Measurements from ENCODE around the gene IAPP. TPM values are rescaled to one million over a fixed set of nuclear protein-coding genes. Genes with fewer than 3 reads are reported as not detected.
A peak's percentile ranks its signal among the peaks of the same experiment; 100 is the strongest.
"Not testable (repeated sequence)": the region's sequence is repeated elsewhere in the genome, so short reads cannot be mapped to it uniquely, and the experiment has no call there.

Gene IAPP
- polyA plus RNA-seq, 6 donors from 2014 or later: not detected

GRCh38 chr12:21346542-21347205 lies 26.0 kb upstream of the IAPP start:
- Mint-ChIP-seq H3K4me1 (no peaks in the 10 kb centered on the region), H3K36me3 (no peaks in the 10 kb centered on the region), H3K27me3 (no peaks in the 10 kb centered on the region), H3K4me3 (no peak overlapping the region), H3K9me3 (no peaks in the 10 kb centered on the region), H3K27ac (no peak overlapping the region)
- no peak for ATAC-seq (ENCODE audit: low read depth in 2 of 2)
- DNase-seq: no peak

DNA sequence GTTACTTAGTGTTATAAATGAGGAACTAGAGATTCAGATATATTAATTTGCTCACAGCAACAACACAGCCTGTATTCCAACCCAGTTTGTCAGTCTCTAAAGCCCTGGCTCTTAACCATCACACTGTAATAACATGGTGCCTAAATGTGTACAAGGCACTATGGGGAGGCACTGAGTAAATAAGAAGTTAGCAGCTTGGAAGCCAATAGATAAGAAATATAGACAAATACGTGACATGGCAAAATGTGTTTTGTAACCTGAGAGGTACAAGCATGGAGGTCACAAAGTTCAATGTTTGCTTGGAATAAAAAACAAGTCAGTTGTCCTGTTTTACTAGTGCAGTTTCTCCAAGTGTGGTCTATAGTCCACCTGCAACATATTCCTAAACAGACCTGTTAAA lies 21.7 kb upstream of the IAPP start:
- DNase-seq (no peak), ATAC-seq (ENCODE audit: low read depth in 2 of 2) (no peak)
- Mint-ChIP-seq H3K9me3 (no peaks in the 10 kb centered on the region), H3K27ac (no peak overlapping the region), H3K36me3 (no peaks in the 10 kb centered on the region), H3K27me3 (peaks cover 0 to 19% (median 14%) of the 10 kb centered on the region in 3 donors), H3K4me1 (no peaks in the 10 kb centered on the region), H3K4me3 (no peak overlapping the region)

DNA sequence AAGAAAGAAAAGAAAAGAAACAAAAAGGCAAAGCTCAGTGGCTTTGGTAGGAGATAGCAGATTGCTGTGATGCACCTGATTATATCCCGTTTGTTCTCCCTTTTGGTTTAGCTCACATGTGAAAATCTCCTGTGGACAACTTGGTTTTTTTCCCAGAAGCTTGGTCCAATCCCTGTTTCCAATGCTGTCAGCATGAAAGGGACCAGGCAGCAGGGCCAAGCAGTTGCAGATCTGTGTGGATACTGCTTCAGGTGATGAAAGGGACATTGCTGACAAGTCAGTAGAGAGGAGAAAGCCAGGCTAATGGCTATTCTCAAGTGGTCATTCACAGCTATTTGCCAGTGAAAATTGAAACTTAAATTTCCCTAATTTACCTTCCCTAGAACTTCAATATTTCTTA lies 19.2 kb upstream of the IAPP start:
- no peak for DNase-seq
- Mint-ChIP-seq H3K4me1 (no peaks in the 10 kb centered on the region), H3K9me3 (no peaks in the 10 kb centered on the region), H3K4me3 (no peak overlapping the region), H3K27ac (no peak overlapping the region), H3K27me3 (peaks cover 0 to 19% (median 18%) of the 10 kb centered on the region in 3 donors), H3K36me3 (no peaks in the 10 kb centered on the region)
- no peak for ATAC-seq (ENCODE audit: low read depth in 2 of 2)

- DNase-seq: no peak
- Mint-ChIP-seq H3K36me3 (no peaks in the 10 kb centered on the region), H3K27ac (no peak overlapping the region), H3K4me1 (no peaks in the 10 kb centered on the region), H3K27me3 (peaks cover 0 to 19% (median 18%) of the 10 kb centered on the region in 3 donors), H3K4me3 (no peak overlapping the region), H3K9me3 (no peaks in the 10 kb centered on the region)
- no peak for ATAC-seq (ENCODE audit: low read depth in 2 of 2)
Measured at GRCh38 chr12:21353948-21354347, 18.8 kb upstream of the IAPP start.

GRCh38 chr12:21354641-21355040 lies 18.1 kb upstream of the IAPP start:
- Mint-ChIP-seq H3K4me3 (no peak overlapping the region), H3K27me3 (peaks cover 0 to 19% (median 18%) of the 10 kb centered on the region in 3 donors), H3K4me1 (no peaks in the 10 kb centered on the region), H3K36me3 (no peaks in the 10 kb centered on the region), H3K27ac (no peak overlapping the region), H3K9me3 (peaks cover 0 to under 1% (median 0%) of the 10 kb centered on the region in 7 donors)
- ATAC-seq (ENCODE audit: low read depth in 2 of 2) (no peak), DNase-seq (no peak)

GRCh38 chr12:21360632-21361031 lies 12.1 kb upstream of the IAPP start:
- H3K4me3 Mint-ChIP-seq; DNase-seq; H3K36me3 Mint-ChIP-seq; H3K27me3 Mint-ChIP-seq; H3K4me1 Mint-ChIP-seq; H3K27ac Mint-ChIP-seq; ATAC-seq (ENCODE audit: low read depth in 2 of 2): not testable (repeated sequence)
- peaks cover 0 to 15% (median 8%) of the 10 kb centered on the region in 7 donors for H3K9me3 Mint-ChIP-seq

DNA sequence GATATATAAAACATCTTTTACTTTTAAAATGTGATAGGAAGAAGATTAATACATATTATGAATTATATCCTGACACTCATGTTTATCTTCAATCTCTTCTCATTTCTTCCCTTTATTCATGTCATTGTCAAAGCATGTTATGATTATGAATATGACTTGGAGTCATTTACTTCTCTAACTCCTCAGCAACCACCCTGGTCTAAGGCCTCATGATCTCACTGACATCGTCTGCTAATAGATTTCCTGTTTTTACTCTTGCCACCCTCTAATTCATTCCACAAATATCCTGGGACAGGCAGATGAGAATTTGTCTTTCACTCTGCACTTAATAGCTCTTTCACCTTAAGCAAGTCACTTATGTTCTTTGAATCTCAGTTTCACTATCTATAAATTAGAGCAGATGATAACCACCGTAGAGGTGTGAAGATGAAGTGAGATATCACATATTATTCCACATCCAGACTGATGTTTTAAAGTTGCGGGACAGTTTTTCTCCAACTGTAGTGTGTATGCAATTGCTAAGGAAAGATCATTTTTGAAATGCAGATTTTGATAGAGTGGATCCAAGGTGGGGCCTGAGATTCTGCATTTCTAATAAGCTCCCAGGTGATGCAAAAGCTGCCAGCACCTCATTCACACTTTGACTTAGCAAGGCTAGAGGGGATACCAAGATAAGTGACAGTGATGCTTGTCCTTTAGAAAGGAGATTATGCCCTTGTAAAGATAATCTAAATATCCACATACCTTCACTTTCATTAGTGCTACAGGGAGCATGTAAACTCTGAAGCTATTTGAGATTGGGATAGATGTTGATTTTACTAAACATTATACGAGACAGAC lies 3.3 kb upstream of the IAPP start:
- DNase-seq: no peak
- Mint-ChIP-seq H3K4me3 (no peak overlapping the region), H3K9me3 (peaks cover 0 to 5% (median 3%) of the 10 kb centered on the region in 7 donors), H3K27me3 (no peaks in the 10 kb centered on the region), H3K36me3 (no peaks in the 10 kb centered on the region), H3K27ac (no peak overlapping the region), H3K4me1 (no peaks in the 10 kb centered on the region)
- ATAC-seq (ENCODE audit: low read depth in 2 of 2): no peak

GRCh38 chr12:21370845-21371449 lies 1.8 kb upstream of the IAPP start:
- no peak overlapping the region for H3K4me3 Mint-ChIP-seq
- no peaks in the 10 kb centered on the region for H3K27me3 Mint-ChIP-seq
- peak overlapping the region in 1 of 6 donors; percentile 31 for H3K27ac Mint-ChIP-seq
- ATAC-seq (ENCODE audit: low read depth in 2 of 2): no peak
- no peaks in the 10 kb centered on the region for H3K9me3 Mint-ChIP-seq
- DNase-seq: no peak
- no peaks in the 10 kb centered on the region for H3K4me1 Mint-ChIP-seq
- no peaks in the 10 kb centered on the region for H3K36me3 Mint-ChIP-seq

GRCh38 chr12:21379218-21379617 lies 6.5 kb downstream of the IAPP start:
- ATAC-seq (ENCODE audit: low read depth in 2 of 2) (no peak), DNase-seq (no peak)
- Mint-ChIP-seq H3K27ac (no peak overlapping the region), H3K27me3 (peaks cover 0 to 4% (median 0%) of the 10 kb centered on the region in 3 donors), H3K4me1 (no peaks in the 10 kb centered on the region), H3K36me3 (no peaks in the 10 kb centered on the region), H3K4me3 (no peak overlapping the region), H3K9me3 (no peaks in the 10 kb centered on the region)

GRCh38 chr12:21381320-21381719 lies 8.6 kb downstream of the IAPP start:
- H3K27ac Mint-ChIP-seq: not testable (repeated sequence)

DNA sequence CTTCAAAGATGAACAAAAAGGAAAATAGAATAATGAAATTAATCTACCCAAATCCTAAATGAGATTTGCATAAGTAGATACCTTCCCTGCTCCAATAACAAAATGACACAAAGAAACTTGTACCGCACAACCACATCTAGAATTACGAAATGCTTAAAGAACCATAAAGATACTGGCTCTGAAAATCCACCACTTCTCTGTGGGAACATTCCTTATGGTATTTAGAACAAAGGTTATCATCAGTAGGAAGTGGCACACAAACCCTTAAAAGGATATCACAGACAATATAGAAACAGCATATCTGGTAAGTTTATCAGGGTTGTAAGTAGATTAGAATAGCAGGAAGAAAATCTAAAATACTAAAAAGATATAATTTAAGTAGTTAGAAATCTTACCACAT lies 11.6 kb downstream of the IAPP start:
- Mint-ChIP-seq H3K27me3 (peaks cover 6 to 15% (median 7%) of the 10 kb centered on the region in 3 donors), H3K9me3 (no peaks in the 10 kb centered on the region), H3K4me1 (no peaks in the 10 kb centered on the region), H3K4me3 (no peak overlapping the region), H3K36me3 (no peaks in the 10 kb centered on the region), H3K27ac (no peak overlapping the region)
- ATAC-seq (ENCODE audit: low read depth in 2 of 2) (no peak), DNase-seq (no peak)

More at GRCh38 chr12:21381320-21381719, 8.6 kb downstream of the IAPP start:
- H3K4me1 Mint-ChIP-seq; H3K4me3 Mint-ChIP-seq; H3K36me3 Mint-ChIP-seq; H3K27me3 Mint-ChIP-seq; H3K9me3 Mint-ChIP-seq; ATAC-seq (ENCODE audit: low read depth in 2 of 2); DNase-seq: not testable (repeated sequence)

- H3K4me1 Mint-ChIP-seq: no peaks in the 10 kb centered on the region
- DNase-seq: no peak
- H3K36me3 Mint-ChIP-seq: no peaks in the 10 kb centered on the region
- H3K4me3 Mint-ChIP-seq: no peak overlapping the region
- H3K9me3 Mint-ChIP-seq: no peaks in the 10 kb centered on the region
- peaks cover 11 to 18% (median 14%) of the 10 kb centered on the region in 3 donors for H3K27me3 Mint-ChIP-seq
- ATAC-seq (ENCODE audit: low read depth in 2 of 2): no peak
- H3K27ac Mint-ChIP-seq: no peak overlapping the region
Measured at GRCh38 chr12:21387174-21387573, 14.5 kb downstream of the IAPP start.

GRCh38 chr12:21392384-21392783 lies 19.7 kb downstream of the IAPP start:
- H3K4me3 Mint-ChIP-seq: no peak overlapping the region

More at GRCh38 chr12:21392384-21392783, 19.7 kb downstream of the IAPP start:
- H3K36me3 Mint-ChIP-seq: no peaks in the 10 kb centered on the region
- peaks cover 17 to 31% (median 24%) of the 10 kb centered on the region in 3 donors for H3K27me3 Mint-ChIP-seq
- no peak overlapping the region for H3K27ac Mint-ChIP-seq
- H3K9me3 Mint-ChIP-seq: peaks cover 0 to 5% (median 0%) of the 10 kb centered on the region in 7 donors
- DNase-seq (no peak), ATAC-seq (ENCODE audit: low read depth in 2 of 2) (no peak)
- no peaks in the 10 kb centered on the region for H3K4me1 Mint-ChIP-seq
